PC-3 (cell line): ENCODE data around the gene DGKD. TPM values are rescaled to one million over a fixed set of nuclear protein-coding genes. Genes with fewer than 3 reads are reported as not detected.

Experiments
- ATAC-seq: fragments of 200-7000 bp; cut with Tn5 transposase; 2 replicates; pipeline ENCODE4 v1.9.1; 2020; ENCODE audit warnings: mild to moderate bottlenecking, moderate library complexity
- BruUV-seq: library from RNA; stranded (reverse); fragments of 400-500 nt; replicated peaks from 2 replicates; lab custom pipeline; 2021; lab: Mats Ljungman, UMichigan
- CTCF ChIA-PET: fragments of 300-600 bp; sonication (Branson Sonifier 250); formaldehyde crosslinking; loops from one replicate; lab custom pipeline; 2022; ENCODE audit warnings: antibody characterized with exemption; lab: Charles Lee
- POLR2A ChIA-PET: fragments of 300-600 bp; sonication (Branson Sonifier 250); formaldehyde crosslinking; loops from one replicate; lab custom pipeline; 2022; ENCODE audit warnings: antibody characterized with exemption; ENCODE audit not compliant: unreplicated experiment; lab: Charles Lee
- DNase-seq: peaks from one replicate; pipeline ENCODE4 v3.0.0-alpha.2; 2015
- H2AFZ ChIP-seq: fragments of 300-600 bp; sonication (generic); 2 replicates; pipeline ENCODE4 v1.6.0; 2016; ENCODE audit warnings: antibody characterized with exemption, low read length
- H3F3A ChIP-seq: fragments of 300-600 bp; sonication (generic); one replicate; pipeline ENCODE4 v1.6.0; 2017; ENCODE audit warnings: antibody characterized with exemption, low read length, control low read depth, mild to moderate bottlenecking; ENCODE audit not compliant: unreplicated experiment
- H3K27ac ChIP-seq: fragments of 300-600 bp; sonication (generic); 2 replicates; pipeline ENCODE4 v1.5.1; 2016; ENCODE audit warnings: mild to moderate bottlenecking, low read length
- H3K27me3 ChIP-seq: fragments of 300-600 bp; sonication (generic); 2 replicates; pipeline ENCODE4 v1.6.1; 2016; ENCODE audit warnings: low read length, mixed read lengths
- H3K36me3 ChIP-seq: fragments of 300-600 bp; sonication (generic); 2 replicates; pipeline ENCODE4 v1.6.1; 2016; ENCODE audit warnings: low read depth, mixed run types, low read length, mixed read lengths
- H3K4me1 ChIP-seq: fragments of 300-600 bp; sonication (generic); 2 replicates; pipeline ENCODE4 v1.5.1; 2016; ENCODE audit warnings: low read length; ENCODE audit not compliant: insufficient read depth
- H3K4me2 ChIP-seq: fragments of 300-600 bp; sonication (generic); 2 replicates; pipeline ENCODE4 v1.6.0; 2016; ENCODE audit warnings: low read length
- H3K4me3 ChIP-seq: fragments of 300-600 bp; sonication (generic); 2 replicates; pipeline ENCODE4 v1.5.1; 2016; ENCODE audit warnings: mild to moderate bottlenecking, low read length, mixed read lengths
- H3K79me2 ChIP-seq: fragments of 300-600 bp; sonication (generic); 2 replicates; pipeline ENCODE4 v1.6.1; 2017; ENCODE audit warnings: low read length, mixed read lengths
- H3K9ac ChIP-seq: fragments of 300-600 bp; sonication (generic); 2 replicates; pipeline ENCODE4 v1.6.0; 2016; ENCODE audit warnings: mild to moderate bottlenecking, low read length
- H3K9me2 ChIP-seq: fragments of 300-600 bp; sonication (generic); replicated peaks from 2 replicates; pipeline ENCODE4 v1.6.1; 2016; ENCODE audit warnings: mixed run types, low read length, mixed read lengths
- H3K9me3 ChIP-seq: fragments of 300-600 bp; sonication (generic); 2 replicates; pipeline ENCODE4 v1.6.1; 2016; ENCODE audit warnings: low read length, mixed read lengths
- H4K20me1 ChIP-seq: fragments of 300-600 bp; sonication (generic); 2 replicates; pipeline ENCODE4 v1.6.1; 2016; ENCODE audit warnings: low read length, mixed read lengths
- EZH2 ChIP-seq: fragments of 300-600 bp; sonication (generic); IDR thresholded peaks from one replicate; pipeline ENCODE4 v1.6.1; 2017; ENCODE audit warnings: antibody characterized with exemption, mild to moderate bottlenecking, low read length; ENCODE audit not compliant: unreplicated experiment
- EZH2phosphoT487 ChIP-seq: fragments of 300-600 bp; sonication (generic); IDR thresholded peaks from 2 replicates; pipeline ENCODE4 v1.6.1; 2018; ENCODE audit warnings: mild to moderate bottlenecking, antibody characterized with exemption, low read length, borderline replicate concordance
- intact Hi-C: fragments of 100-400 bp; cut with micrococcal nuclease; formaldehyde crosslinking; loops from 2 replicates; pipeline ENCODE4 v1.9.0; 2023
- total RNA-seq: library from RNA; depleted of rRNA; stranded (reverse); fragments of >200 nt; gene quantifications from 2 replicates; pipeline ENCODE4 v1.2.3, GENCODE V29; 2014
- TF ChIP-seq, protein P1 (sequence below): fragments of 300-600 bp; sonication (generic); conservative IDR thresholded peaks from 2 replicates; pipeline ENCODE4 v1.5.1; 2017; ENCODE audit warnings: antibody characterized with exemption, low read depth, mild to moderate bottlenecking, low read length

The DGKD gene
- total RNA-seq, 1 experiment from 2014 or later = 23.3 TPM

DNA sequence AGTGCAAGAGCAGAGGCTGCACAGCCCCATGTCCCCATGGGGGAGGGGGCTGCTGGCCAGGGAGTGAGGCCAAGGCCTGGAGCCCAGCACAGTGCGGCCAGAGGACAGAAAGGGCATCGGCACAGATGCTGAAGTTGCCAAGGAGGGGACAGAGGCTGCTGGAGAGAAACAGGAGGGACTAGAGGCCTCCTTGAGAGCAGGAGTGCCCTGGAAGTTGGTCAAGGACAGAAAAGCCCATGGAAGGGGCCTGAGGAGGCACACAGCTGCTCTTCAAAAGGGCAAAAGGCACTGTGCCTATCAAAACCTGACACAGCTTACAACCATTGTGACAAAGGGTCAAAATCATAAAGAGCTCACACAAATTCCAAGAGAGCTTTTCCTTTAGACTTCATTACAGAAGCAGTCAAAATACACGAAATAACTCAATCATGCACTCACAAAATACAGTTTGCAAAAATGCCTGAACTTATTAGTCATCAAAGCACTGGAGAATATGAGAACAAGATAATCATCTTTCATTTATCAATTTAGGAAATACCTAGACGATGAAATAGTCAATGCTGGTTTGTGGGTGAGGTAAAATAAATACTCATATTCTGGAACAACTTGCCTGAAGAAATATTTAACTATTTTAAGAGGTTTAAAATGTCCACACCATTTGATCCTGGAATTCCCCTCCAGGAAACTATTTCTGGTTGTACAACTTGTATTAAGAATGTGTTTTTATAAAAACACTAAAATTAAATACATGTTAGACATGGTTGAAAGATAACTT is 132.7 kb downstream of the DGKD start:
- intact Hi-C loops = loop anchor here (1.0 to 10.0 kb wide), 4 partner anchors 14 to 438 kb away; no protein-coding TSS in a partner anchor
- ChIA-PET POLR2A (interaction anchor here (0.6 to 0.7 kb wide), 2 partner anchors 164 to 346 kb away, joined by 4 read pairs; no protein-coding TSS in a partner anchor), CTCF (interaction anchor here (1.0 kb wide), 1 partner anchor 38 kb away, joined by 4 read pairs; no protein-coding TSS in a partner anchor)
- ATAC-seq = peak; percentile 68
- no peaks in the 10 kb centered on the region for H3K9me3 ChIP-seq
- H3K79me2 ChIP-seq = no peaks in the 10 kb centered on the region
- H3K4me2 ChIP-seq = peak overlapping the region; percentile 84
- no peaks in the 10 kb centered on the region for H4K20me1 ChIP-seq
- DNase-seq = peak; percentile 94
- 0 out of 2 replicates have a peak overlapping the region, but pooled peaks have one; percentile 2 for H2AFZ ChIP-seq
- peak overlapping the region; percentile 100 for H3K27ac ChIP-seq
- no peaks in the 10 kb centered on the region for H3K9me2 ChIP-seq
- peaks cover 45% of the 10 kb centered on the region for H3K4me1 ChIP-seq
- no peak for TF ChIP-seq EZH2
- TF ChIP-seq EZH2phosphoT487 = no peak
- TF ChIP-seq, protein P1, sequence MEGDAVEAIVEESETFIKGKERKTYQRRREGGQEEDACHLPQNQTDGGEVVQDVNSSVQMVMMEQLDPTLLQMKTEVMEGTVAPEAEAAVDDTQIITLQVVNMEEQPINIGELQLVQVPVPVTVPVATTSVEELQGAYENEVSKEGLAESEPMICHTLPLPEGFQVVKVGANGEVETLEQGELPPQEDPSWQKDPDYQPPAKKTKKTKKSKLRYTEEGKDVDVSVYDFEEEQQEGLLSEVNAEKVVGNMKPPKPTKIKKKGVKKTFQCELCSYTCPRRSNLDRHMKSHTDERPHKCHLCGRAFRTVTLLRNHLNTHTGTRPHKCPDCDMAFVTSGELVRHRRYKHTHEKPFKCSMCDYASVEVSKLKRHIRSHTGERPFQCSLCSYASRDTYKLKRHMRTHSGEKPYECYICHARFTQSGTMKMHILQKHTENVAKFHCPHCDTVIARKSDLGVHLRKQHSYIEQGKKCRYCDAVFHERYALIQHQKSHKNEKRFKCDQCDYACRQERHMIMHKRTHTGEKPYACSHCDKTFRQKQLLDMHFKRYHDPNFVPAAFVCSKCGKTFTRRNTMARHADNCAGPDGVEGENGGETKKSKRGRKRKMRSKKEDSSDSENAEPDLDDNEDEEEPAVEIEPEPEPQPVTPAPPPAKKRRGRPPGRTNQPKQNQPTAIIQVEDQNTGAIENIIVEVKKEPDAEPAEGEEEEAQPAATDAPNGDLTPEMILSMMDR = no peak
- H3K4me3 ChIP-seq = peak overlapping the region; percentile 53; the same call in 1 of the 2 replicates
- BruUV-seq = TSS peak; percentile 43
- peaks cover 27% of the 10 kb centered on the region for H3K36me3 ChIP-seq
- no peaks in the 10 kb centered on the region for H3K27me3 ChIP-seq
- peak overlapping the region; percentile 87 for H3K9ac ChIP-seq
- peaks cover 18% of the 10 kb centered on the region for H3F3A ChIP-seq

GRCh38 chr2:233487748-233488345 is 133.6 kb downstream of the DGKD start:
- H3K9me2 ChIP-seq = no peaks in the 10 kb centered on the region
- H3K4me1 ChIP-seq = peaks cover 41% of the 10 kb centered on the region
- no peaks in the 10 kb centered on the region for H3K9me3 ChIP-seq
- H3K36me3 ChIP-seq = peaks cover 27% of the 10 kb centered on the region
- CTCF ChIA-PET = no interaction called here
- no peaks in the 10 kb centered on the region for H4K20me1 ChIP-seq
- H3F3A ChIP-seq = peaks cover 18% of the 10 kb centered on the region
- H3K79me2 ChIP-seq = no peaks in the 10 kb centered on the region
- peak overlapping the region; percentile 84 for H3K4me2 ChIP-seq
- 0 out of 2 replicates have a peak overlapping the region, but pooled peaks have one; percentile 1 for H2AFZ ChIP-seq
- TF ChIP-seq, protein P1 = no peak
- TF ChIP-seq EZH2phosphoT487 (no peak), EZH2 (no peak)
- no peak for DNase-seq
- POLR2A ChIA-PET = no interaction called here
- H3K27ac ChIP-seq = peak overlapping the region; percentile 100
- intact Hi-C loops = loop anchor here (1.0 to 10.0 kb wide), 4 partner anchors 13 to 437 kb away; no protein-coding TSS in a partner anchor
- BruUV-seq = TSS peak; percentile 67
- H3K9ac ChIP-seq = peak overlapping the region; percentile 87
- peak; percentile 16 for ATAC-seq
- no peaks in the 10 kb centered on the region for H3K27me3 ChIP-seq
- peak overlapping the region; percentile 53 for H3K4me3 ChIP-seq
